IPS-NIHi11 (cell line): ENCODE data around the gene RDM1.

ENCODE experiments used
- DNase-seq: peaks from one replicate; pipeline ENCODE4 v3.0.0; 2012; ENCODE audit warnings: mixed read lengths, low spot score

Gene RDM1

DNA sequence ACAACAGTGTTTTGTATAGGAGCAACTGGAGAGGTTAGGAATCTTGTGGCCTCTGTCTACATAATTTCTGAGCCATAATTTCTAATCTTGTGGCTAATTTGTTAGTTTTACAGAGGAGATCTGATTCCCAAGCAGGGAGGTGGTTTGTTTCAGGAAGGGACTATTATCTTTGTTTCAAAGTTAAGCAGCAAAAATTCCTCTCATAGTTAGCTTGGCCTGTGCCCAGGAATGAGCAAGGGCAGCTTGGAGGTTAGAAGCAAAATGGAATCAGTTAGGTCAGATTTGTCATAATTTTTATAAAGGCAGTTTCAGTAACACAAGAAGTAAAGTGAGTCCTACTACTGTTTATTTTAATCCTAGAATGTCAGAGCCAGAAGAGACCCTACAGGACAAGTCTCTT lies 2.0 kb upstream of the RDM1 start:
- no peak for DNase-seq

DNA sequence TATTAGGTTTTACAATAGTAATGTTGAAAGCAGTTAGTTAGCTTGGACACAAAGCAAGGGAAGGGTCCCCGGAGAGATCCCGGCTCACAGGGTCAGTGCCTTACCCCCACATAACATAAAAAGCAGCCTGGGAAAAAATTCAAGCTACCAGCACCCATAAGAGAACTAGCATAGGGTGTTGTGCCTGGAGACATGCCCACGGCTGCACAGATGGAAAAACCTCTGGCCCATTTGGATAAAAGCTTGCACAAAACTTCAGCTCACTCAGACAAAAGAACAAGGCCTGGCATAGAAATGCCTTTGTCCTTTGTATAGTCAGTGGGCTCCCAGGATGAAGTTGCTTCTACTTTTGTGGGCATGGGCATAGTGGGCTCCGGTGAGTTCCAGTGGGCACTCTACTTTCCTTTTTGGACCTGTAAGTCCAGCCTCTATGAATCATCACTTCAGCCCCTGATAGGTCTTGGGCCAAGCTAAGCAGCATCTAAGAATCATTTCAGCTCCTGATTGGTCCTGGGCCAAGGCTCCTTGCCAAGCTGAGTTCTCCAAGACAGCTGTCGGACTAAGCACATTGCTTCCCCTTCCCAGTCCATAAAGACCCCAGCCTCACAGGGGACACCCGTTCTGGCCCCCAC lies 1.3 kb upstream of the RDM1 start:
- DNase-seq = no peak

DNA sequence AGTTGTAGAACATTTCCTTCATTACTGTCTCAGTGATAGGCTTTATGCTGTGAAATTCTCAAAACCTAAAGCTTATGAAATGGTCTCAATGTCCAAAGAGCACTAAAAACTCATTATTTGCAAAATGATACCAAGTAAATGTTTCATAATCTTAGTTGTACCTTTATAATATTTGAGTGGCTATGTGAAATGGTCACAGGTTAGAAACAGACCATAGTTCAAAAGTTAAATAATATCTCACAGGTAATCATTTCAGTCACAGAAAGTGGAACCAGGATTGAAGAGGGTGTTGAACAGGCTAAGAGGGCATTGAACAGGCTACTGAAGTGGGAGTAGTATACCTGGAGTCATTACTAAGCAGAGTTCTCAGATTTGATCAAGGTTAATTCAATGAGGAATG lies 2.9 kb downstream of the RDM1 start:
- no peak for DNase-seq

DNA sequence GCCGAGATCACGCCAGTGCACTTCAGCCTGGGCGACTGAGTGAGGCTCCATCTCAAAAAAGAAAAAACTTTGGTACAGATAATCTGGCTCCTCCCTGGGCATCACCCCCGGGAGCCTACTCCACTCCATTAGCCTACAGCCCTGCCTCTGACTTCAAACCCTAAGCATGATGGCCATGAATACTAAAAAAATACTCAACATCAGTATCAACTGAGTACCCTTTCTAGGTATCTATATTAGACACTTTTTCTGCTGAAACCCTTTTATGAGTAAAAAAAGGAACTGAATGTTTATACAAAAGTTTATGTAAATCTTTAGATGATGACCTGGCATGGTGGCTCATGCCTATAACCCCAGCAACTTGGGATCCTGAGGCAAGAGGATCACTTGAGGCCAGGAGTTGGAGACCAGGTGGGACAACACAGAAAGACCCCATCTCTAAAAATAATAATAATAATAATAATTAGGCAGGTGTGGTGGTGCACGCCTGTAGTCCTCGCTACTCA lies 6.9 kb downstream of the RDM1 start:
- DNase-seq = no peak

DNA sequence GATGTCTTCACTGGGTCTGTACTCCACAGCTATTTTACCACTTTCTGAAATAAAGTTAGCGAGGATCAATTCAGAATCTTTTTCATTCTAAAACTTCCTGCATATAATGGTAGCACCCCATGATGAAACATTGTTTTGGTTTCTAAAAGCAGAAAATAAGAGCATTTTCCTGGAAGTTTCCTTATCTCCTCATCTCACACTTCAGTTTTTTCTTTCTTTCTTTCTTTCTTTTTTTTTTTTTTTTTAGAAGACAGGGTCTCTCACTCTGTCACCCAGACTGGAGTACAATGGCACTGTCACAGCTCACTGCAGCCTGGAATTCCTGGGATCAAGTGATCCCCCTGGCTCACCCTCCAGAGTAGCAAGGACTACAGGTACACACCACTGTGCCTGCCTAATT lies 10.3 kb downstream of the RDM1 start:
- DNase-seq = no peak

DNA sequence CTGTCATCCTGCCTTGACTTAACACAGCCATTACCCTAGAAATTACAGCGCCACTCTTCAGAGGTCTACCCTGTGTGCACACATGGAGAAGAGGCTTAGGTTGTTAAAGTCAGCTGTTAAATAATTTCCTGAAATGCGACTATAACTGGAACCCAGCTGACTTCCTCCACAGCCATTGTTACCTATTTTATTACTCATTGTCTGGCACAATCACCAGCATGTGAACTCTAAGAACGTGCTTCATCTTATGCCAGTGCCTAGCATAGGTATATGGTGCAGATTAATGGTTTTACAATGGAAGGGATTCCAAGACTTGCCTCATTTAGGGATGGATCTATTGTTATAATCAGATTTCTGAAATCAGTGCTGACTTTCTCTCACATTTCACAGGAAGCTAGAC lies 11.9 kb downstream of the RDM1 start:
- no peak for DNase-seq

DNA sequence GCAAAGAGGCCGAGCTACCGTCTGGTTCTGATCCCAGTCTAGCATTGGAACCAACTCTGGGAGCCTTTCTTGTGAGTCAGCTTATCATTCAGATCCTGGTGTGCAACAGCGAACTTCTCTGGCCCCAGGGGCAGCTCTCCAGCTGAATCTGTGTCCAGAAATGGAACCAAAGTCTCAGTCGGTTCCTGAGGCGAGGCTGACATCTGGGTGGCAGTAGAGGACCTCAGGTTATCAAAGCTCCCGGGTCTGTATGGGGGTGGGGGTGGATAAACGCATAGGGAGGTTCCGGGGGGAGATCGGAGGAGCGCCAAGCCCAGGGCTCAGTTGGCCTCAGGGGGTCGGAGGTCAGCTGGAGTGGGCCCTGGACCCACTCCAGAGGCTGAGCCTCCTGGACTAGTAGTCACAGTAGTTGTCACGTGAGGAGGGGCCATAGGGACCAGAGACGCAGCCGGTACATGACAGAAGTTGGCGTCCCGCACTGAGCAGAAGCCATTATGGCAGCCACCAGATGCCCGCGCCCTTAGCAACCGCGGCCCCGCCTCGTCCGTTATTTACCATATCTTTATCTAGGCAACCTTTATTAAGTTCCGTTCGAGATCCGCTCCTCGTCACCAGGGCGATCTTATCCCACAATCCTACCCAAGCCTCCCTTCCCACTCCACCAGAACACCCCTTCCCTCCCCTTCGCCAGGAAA lies 12.9 kb downstream of the RDM1 start:
- no peak for DNase-seq

DNA sequence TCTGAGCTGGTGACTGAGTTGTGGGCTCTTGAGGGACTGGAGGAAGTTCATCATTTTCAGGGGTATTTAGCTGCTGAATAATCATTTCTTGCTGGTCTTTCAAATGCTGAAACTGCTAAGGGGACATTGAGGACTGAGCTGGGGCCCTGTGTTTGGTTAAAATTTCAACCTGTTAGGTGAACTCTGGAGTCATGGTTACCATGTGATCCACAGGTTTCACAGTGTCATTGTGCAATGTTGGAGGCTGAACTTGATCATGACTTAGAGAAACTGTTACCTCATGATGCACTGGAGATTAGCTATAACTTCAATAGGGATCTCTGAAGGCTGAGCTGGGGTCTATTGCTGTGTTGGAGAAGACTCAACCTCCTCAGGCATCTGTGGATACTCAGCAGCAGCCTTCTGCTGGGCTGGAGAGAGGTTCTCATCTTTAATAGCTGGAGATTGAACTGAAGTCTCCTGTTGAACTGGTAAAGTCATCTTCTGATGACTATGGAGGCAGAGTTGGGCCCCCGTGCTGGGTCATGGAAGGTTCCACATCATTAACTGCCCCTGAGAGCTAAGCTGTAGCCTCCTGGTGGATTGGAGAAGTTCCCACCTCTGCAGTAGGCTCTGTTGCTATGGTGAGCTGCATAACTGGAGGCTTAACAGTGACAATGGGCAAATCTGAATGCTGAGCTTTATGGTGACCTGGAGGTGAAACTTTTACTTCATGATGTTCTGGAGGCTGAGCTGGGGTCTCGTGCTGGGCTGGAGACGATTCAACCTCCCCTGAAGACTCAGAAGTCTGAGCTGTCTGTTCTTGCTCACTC lies 15.2 kb downstream of the RDM1 start:
- no peak for DNase-seq

DNA sequence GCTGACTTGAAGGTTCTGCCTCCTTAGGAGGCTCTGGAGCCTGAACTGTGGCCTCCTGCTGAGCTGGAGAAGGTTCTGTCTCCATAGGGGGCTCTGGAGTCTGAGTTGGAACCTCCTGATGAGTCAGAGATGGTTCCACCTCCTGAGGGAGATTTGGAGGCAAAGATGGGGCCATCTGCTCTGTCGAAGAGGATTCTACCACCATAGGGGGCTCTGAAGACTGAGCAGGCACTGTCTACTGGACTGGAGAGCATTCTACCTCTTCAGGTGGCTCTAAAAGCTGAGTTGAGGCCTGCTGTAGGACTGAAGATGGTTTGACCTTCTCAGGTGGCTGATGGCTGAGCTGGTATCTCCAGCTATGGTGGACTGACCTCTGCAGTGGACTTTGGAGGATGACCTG lies 16.2 kb downstream of the RDM1 start:
- no peak for DNase-seq

DNA sequence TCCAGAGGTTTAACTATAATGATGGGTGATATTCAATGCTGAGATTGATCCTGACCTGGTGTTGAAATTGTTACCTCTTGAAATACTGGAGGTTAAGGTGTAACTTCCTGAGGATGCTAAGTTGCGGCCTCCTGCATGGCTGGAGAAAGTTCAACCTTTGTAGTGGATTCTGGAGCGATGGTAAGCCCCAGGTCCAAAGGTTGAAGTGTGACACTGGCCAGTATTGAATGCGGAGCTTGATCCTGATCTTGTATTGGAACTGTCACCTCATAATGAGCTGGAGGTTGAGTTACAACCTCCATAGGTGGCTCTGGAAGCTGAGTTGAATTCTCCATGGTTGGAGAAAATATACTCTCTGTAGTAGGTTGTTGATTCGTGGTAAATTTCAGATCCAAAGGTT lies 17.0 kb downstream of the RDM1 start:
- no peak for DNase-seq

DNA sequence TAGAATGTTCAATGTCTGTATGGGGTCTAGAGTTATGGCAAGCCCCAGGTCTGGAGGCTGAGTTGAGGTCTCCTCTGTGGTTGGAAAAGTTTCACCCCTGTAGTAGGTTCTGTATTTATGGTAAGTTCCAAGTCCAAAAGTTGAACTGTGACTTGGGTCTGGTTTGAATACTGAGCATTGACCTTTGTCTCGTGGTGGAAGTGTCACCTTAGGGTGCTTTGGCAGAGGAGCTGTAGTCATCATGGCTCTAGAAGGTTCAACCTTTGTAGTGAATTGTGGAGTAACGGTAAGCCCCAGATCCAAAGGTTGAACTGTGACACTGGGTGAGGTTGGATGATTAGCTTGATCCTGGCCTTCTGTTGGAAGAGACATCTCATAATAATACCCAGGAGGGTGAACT lies 17.6 kb downstream of the RDM1 start:
- no peak for DNase-seq

DNA sequence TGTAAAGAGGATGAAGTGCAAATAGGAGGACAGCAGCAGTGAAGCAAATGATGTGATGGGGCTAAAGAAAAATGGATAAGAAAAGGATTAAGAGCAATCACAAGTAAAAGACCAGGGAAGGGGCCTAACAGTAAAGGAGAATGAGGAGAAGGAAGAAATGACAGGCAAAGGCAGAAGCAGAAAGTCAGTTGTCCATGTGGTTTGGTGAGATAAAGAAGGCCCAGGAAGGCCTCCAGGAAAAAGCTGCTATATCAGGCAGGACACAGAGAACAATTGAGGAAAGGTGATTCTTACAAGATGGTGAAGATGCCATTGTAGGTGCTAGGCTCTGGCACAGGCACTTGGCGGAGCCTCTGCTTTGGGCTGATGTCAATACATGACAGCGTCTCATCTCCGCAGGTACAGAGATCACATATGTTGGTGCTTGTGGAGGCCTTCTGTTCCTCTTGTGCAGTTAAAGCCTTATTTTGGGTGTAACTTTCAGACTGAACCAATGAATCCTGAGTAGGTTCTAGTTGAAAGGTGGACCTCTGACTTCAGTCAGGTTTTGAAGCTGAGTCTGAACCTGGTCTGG lies 18.1 kb downstream of the RDM1 start:
- DNase-seq = no peak

DNA sequence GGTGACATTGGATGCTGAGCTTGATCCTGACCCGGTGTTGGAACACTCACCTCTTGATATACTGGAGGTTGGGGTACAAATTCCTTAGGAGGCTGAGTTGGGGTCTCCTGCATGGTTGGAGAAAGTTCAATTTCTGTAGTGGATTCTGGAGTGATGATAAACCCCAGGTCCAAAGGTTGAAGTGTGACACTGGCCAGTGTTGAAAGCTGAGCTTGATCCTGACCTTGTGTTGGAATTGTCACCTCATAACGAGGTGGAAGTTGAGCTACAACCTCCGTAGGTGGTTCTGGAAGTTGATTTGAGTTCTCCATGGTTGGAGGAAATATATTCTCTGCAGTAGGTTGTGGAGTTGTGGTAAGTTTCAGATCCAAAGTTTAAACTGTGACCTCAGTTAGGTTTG lies 21.2 kb downstream of the RDM1 start:
- DNase-seq = no peak

DNA sequence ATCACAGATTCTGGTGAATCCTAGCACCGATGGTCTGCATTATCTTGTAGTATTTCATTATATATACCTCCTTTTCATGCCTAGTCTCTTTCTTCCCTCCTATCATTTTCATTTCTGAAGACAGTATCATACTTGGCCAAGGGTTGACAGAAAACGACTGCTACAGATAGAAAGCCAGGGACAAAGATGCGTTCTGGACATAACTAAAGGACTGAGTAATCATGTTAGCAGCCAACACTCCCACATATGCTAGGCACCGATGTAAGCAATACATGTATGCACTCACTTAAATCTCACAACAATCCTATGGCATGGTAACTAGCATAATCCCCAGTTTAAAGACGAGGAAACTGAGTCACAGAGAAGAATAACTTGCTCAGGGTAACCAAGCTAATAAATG lies 22.9 kb downstream of the RDM1 start:
- DNase-seq = no peak

DNA sequence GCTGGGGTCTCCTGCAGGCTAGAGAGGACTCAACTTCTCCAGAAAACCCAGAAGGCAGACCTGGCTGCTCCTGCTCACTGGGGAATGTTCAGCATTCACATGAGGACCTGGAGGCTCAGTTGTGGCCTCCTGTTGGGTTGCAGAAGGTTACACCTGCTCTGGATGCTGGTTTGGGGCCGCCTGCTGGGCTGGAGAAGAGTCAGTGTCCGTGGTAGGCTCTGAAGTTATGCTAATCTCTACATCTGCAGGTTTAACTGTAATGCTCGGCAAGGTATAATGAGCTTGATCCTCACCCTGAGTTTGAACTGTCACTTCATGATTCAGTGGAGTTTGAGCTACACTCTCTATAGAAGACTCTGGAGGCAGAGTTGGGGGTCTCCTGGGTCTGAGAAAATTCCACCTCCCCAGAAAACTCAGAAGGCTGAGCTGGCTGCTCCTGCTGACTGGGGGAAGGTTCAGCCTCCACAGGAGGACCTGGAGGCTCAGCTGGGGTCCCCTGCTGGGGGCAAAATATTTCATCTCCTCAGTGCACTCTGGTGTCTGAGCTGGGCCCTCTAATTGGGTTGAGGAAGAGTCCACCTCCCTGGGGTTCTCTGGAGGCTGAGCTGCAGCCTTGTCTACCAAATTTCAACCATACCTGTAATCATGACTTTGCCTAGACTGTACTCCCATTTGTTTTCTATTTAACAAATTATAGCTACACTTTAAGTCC lies 23.5 kb downstream of the RDM1 start:
- DNase-seq = no peak

DNA sequence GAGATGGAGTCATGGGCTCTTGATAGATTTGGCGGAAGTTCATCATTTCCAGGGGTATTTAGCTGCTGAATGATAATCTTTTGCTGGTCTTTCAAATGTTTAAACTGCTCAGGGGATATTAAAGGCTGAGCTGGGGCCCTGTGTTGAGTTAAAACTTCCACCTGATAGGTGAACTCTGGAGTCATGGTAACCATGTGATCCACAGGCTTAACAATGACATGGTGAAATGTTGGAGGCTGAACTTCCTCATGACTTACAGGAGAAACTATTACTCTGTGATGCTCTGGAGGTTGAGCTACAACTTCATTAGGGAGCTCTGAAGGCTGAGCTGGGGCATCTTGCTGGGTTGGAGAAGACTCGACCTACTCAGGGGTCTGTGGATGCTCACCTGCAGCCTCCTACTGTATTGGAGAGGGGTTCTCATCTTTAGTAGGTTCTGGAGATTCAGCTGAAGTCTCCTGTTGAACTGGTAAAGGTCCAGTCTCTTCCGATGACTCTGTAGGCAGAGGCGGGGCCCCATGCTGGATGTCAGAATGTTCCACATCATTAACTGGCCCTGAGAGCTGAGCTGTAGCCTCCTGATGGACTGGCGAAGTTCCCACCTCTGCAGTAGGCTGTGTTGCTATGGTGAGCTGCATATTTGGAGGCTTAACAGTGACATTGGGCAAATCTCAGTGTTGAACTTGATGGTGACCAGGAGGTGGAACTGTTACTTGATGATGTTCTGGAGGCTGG lies 24.2 kb downstream of the RDM1 start:
- no peak for DNase-seq

DNA sequence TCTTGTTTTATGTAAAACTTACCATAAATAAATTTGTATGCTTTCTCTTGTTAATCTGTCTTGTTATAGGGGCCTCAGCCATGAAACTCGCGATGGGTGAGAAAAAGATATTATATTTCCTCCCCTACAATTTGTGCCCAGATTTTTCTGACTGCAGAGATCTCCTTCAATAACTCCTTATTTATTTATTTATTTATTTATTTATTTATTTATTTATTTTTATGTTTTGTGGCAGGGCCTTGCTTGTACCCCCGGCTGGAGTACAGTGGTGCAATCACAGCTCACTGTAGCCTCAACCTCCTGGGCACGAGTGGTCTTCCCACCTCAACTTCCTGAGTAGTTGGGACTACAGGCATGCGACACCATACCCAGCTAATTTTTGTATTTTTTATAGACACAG lies 27.1 kb downstream of the RDM1 start:
- DNase-seq = no peak

DNA sequence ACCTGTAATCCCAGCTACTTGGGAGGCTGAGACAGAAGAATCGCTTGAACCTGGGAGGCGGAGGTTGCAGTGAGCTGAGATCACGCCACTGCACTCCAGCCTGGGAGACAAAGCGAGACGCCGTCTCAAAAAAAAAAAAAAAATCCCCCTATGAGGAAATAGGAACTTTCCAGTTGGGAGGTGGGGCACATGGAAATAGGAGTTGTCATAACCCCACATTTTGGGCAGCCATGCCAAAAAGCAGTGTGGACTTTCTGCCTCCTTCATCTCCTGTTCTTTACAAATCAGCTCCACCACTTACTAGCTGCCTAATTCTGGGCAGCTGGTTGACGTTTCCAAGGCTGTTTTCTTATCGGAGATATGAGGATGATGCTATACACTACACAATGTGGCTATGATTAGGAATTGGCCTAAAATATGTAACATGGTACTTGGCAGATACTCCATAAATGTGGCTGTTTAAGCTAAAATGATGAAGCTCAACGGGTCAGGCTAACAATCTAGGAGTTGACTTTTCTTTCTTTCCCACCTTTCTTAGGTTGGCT lies 28.9 kb downstream of the RDM1 start:
- no peak for DNase-seq

DNA sequence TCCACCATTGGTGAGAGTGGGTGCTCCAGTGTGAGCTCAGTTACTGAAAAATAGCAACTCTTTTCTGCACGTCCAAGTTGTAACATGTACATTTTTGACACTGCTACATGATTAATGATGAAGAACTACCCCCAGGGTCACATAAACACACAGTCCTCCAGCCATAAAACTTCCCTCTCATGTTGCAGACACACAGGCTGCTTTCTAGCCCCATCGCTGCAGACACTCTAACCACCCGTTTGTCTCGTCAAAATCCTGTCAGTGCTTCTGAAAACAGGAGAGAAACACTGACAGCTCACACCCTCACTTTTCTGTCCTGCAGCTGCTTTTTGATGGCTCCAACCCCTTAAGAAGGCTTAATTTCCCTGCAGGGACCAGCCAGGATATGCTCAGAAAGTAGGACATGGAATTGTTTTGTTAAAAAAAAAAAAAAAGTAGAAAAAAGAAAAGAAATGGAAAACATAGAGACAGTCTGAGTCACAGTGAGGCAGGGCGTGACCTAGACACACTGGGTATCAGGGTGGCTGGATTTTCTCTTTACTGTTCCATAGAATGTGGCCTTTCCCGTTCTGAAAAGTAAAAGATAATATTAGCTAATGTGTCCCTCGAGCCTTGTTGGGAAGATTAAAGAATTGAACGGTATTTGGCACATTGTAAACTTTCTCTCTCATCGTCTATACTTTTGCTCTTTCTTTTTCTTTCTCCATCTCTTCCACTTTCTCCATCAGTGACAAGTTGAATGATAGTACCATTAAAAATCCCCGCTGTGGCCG lies 29.7 kb downstream of the RDM1 start:
- DNase-seq = no peak

DNA sequence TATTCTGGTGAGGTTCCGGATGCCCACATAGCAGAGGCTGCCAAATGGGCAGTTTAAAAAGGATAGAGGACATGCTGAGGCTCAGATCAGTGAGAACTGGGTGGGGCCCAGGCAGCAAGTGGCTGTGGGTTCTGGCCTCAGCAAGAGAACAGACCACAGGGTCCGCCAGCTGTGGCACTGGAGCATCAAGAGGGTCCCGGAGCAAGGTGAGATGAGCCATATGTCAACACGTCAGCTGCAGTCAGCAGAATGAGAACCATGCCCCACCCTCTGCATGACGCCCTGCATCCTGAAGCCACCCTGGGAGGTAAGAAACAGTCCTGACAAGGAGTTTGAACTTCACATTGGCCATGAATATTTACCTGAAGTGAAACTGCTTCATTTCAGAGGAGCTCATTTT lies 30.3 kb downstream of the RDM1 start:
- no peak for DNase-seq
